ENCODE measurements around the gene TCFL5.
"Not testable (repeated sequence)": the region's sequence is repeated elsewhere in the genome, so short reads cannot be mapped to it uniquely, and the experiment has no call there.

Gene TCFL5

DNA sequence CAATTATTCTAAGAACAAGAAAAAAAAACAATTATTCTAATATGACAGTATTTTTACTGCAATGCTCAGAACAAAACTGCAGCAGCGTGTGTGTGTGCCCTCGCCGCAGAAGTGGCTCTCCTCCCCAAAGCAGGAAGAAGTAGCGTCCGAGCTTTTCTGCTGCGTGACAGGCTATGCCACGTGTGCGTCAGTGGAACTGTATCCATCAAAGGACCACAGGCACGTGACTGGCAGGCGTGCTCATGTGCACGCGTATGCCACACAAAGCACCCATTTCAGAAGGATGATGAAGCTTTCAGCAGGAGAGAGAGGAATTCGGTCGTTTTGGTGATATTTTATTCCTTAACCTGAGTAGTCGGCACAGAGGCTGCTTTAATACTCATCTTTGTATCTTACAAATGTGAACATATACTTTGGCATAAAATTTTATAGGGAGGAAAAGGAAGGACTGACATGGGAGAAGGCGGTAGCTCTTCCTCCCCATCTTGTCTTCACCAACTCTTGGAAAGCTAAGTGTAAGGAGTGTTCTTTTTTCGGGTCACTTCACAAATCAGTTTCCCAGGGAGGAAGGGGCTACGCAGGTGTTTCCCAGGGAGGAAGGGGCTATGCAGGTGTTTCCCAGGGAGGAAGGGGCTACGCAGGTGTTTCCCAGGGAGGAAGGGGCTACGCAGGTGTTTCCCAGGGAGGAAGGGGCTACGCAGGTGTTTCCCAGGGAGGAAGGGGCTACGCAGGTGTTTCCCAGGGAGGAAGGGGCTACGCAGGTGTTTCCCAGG, 3.4 kb downstream of the TCFL5 start:
- no peaks in the 10 kb centered on the region for H3K27me3 Mint-ChIP-seq
- H3K36me3 Mint-ChIP-seq = peaks cover 8% of the 10 kb centered on the region
- no peaks in the 10 kb centered on the region for H3K9me3 Mint-ChIP-seq (ENCODE audit: low read depth)
- H3K27ac Mint-ChIP-seq = no peak overlapping the region
- H3K4me3 Mint-ChIP-seq = no peak overlapping the region
- H3K4me1 Mint-ChIP-seq (ENCODE audit: low read depth) = peaks cover 24% of the 10 kb centered on the region

DNA sequence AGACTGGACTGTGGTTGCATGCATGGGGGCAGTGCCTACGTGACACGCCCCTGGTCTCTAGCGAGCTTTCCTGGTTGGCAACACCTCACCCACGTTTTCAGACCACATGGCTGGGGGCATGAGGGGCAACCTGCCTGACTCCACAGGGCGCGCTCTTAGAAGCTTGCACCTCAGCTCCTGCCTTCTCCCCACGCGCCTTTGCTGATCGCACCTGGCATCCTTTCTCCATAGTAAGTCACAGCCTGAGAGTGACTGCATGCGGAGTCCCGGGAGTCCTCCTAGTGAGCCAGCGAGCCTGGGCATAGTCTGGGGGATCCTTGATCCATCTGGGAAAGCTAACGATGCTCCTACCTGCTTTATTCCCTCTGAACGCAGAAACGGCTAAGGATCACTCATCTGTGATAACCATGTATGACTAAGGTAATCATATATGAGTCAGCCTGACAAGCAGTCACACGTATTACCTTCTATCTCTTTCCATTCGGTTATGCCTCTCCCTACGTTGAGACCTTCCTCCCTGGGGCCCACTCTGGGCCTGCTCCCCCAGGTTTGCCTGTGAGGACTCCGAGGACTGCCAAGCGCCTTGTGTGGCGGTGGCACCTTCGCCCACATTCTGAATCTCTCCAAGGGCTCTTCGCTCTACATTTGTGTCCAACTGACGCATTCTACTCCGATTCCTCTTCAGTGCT, 4.5 kb downstream of the TCFL5 start:
- H3K36me3 Mint-ChIP-seq = peaks cover 11% of the 10 kb centered on the region
- no peak overlapping the region for H3K27ac Mint-ChIP-seq
- H3K4me1 Mint-ChIP-seq (ENCODE audit: low read depth) = peaks cover 20% of the 10 kb centered on the region
- no peaks in the 10 kb centered on the region for H3K27me3 Mint-ChIP-seq
- no peaks in the 10 kb centered on the region for H3K9me3 Mint-ChIP-seq (ENCODE audit: low read depth)
- no peak overlapping the region for H3K4me3 Mint-ChIP-seq

DNA sequence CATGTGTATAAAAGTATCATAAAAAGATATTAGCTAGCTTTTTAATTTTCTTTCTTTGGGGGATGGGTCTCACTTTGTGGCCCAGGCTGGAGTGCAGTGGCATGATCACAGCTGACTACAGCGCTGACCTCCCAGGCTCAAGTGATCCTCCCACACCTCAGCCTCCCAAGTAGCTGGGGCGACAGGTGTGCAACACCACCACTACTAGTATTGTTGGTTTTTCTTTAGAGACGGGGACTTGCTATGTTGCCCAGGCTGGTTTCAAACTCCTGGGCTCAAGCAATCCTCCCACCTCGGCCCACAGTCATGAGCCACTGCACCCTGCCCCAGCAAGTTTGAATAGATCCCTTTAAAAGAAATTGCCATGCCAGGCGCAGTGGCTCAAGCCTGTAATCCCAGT, 6.5 kb downstream of the TCFL5 start:
- no peak overlapping the region for H3K27ac Mint-ChIP-seq
- peaks cover 13% of the 10 kb centered on the region for H3K4me1 Mint-ChIP-seq (ENCODE audit: low read depth)
- H3K27me3 Mint-ChIP-seq = no peaks in the 10 kb centered on the region

DNA sequence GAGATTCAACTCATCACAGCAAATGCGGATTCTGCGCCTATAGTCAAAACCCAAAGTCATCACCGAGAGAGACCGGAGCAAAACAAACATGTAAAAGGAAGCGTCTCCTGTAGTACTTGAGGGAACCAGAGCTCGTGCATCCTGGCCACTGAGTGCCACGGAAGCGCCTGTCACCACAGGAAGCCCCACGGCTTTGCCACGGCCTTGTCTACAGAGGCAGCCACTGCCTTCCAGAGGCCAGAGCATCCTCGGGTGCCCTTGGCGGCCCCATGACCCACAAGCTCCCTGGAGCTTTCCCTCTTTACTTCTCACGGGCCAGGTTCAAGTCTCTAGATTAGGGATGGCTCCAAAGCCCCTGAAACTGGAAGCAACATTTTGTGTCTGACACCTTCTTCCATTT, 7.5 kb downstream of the TCFL5 start:
- Mint-ChIP-seq H3K4me3 (no peak overlapping the region), H3K9me3 (ENCODE audit: low read depth) (no peaks in the 10 kb centered on the region), H3K27me3 (no peaks in the 10 kb centered on the region), H3K4me1 (ENCODE audit: low read depth) (peaks cover 6% of the 10 kb centered on the region), H3K27ac (no peak overlapping the region), H3K36me3 (peaks cover 16% of the 10 kb centered on the region)

More for the DNA sequence above, 6.5 kb downstream of the TCFL5 start:
- no peak overlapping the region for H3K4me3 Mint-ChIP-seq
- H3K9me3 Mint-ChIP-seq (ENCODE audit: low read depth) = no peaks in the 10 kb centered on the region
- H3K36me3 Mint-ChIP-seq = peaks cover 13% of the 10 kb centered on the region

DNA sequence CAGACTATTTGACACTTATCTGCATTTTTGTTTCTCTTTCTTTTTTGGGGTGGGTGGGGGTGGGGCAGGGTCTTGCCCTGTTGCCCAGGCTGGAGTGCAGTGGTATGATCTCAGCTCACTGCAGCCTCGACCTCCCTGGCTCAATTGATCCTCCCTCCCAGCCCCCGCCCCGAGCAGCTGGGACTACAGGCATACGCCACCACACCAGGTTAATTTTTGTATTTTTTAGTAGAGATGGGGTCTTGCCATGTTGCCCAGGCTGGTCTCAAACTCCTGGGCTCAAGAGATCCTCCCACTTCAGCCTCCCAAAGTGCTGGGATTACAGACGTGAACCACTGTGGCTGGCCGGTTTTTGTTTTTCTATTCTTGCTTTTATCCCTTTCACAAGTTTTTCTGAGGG, 8.3 kb downstream of the TCFL5 start:
- H3K9me3 Mint-ChIP-seq (ENCODE audit: low read depth); H3K27me3 Mint-ChIP-seq; H3K4me1 Mint-ChIP-seq (ENCODE audit: low read depth); H3K27ac Mint-ChIP-seq; H3K4me3 Mint-ChIP-seq: not testable (repeated sequence)
- H3K36me3 Mint-ChIP-seq = peaks cover 16% of the 10 kb centered on the region

DNA sequence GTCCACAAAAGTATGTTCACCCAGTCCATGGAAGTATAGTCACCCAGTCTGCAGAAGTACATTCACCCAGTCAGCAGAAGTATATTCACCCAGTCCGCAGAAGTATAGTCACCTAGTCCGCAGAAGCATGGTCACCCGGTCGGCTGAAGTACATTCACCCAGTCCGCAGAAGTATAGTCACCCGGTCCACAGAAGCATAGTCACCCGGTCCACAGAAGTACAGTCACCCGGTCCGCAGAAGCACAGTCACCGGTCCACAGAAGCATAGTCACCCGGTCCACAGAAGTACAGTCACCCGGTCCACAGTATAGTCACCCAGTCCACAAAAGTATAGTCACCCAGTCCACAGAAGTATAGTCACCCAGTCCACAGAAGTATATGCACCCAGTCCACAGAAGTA, 8.8 kb downstream of the TCFL5 start:
- no peak overlapping the region for H3K4me3 Mint-ChIP-seq
- no peaks in the 10 kb centered on the region for H3K4me1 Mint-ChIP-seq (ENCODE audit: low read depth)
- no peaks in the 10 kb centered on the region for H3K9me3 Mint-ChIP-seq (ENCODE audit: low read depth)
- no peaks in the 10 kb centered on the region for H3K27me3 Mint-ChIP-seq
- peaks cover 13% of the 10 kb centered on the region for H3K36me3 Mint-ChIP-seq
- no peak overlapping the region for H3K27ac Mint-ChIP-seq

DNA sequence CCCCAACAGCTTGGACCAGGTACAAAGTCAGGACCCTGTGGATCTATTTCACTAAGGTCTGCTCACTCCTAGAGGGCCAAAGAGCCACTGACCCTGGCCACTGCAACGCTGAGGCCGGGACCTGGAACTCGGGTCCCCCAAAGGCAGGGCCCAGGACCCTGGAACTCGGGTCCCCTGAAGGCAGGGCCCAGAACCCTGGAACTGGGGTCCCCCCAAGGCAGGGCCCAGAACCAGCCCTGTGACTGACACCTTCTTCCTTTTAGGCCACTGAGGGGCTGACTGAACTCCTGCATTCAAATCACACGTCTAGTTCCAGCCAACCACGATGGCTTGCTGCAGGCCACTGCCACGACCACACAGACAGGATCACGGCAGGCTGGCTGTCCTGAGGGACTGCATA, 9.4 kb downstream of the TCFL5 start:
- Mint-ChIP-seq H3K9me3 (ENCODE audit: low read depth) (no peaks in the 10 kb centered on the region), H3K27me3 (no peaks in the 10 kb centered on the region), H3K27ac (no peak overlapping the region), H3K36me3 (peaks cover 13% of the 10 kb centered on the region), H3K4me3 (no peak overlapping the region), H3K4me1 (ENCODE audit: low read depth) (no peaks in the 10 kb centered on the region)

DNA sequence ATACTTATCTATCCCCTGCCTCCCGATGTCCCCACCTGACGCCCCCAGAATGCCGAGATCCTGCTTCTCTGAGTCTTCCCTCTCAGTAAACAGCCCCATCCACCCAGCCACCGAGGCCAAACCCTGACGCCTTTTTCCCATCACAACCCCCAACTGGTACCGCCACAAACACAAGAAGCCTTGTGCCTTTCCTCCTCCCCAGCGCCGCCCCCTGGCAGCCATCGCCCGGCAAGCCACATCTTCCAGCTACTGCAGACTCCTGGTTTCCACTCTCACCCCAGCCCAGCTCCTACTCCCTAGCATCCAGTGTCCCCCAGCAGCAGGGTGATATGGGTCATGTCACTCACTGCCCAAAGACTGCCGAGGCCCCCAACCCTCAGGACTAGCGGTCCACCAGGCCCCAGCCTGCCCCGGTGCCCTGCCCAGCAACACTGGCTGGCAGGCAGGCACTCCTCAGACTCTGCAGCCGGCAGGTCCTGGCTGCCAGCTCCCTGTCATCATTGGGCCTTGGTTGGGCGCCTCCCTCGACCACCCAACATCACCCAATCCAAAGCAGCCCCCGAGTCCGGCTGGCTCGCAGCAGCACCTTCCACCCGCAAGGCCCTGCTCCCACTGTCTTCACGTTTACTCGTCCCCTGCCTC, 11.2 kb downstream of the TCFL5 start:
- H3K27ac Mint-ChIP-seq = no peak overlapping the region

DNA sequence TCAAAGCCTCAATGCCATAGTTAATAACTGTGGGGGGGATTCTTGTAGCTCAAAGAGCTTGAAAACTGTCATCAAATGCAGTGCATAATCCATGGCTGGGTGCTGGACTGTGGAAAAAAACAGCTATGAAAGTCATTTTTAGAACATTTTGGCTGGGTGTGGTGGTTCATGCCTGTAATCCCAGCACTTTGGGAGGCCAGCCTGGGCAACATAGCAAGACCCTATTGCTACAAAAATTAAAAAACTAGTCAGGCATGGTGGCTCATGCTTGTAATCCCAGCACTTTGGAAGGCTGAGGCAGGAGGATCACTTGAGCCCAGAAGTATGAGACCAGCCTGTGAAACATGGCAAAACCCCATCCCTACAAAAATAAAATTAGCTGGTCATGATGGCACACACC, 12.2 kb downstream of the TCFL5 start:
- H3K9me3 Mint-ChIP-seq (ENCODE audit: low read depth) = no peaks in the 10 kb centered on the region
- H3K27me3 Mint-ChIP-seq = no peaks in the 10 kb centered on the region
- H3K36me3 Mint-ChIP-seq = peaks cover 10% of the 10 kb centered on the region
- no peaks in the 10 kb centered on the region for H3K4me1 Mint-ChIP-seq (ENCODE audit: low read depth)
- no peak overlapping the region for H3K27ac Mint-ChIP-seq
- H3K4me3 Mint-ChIP-seq = no peak overlapping the region

More for the DNA sequence above, 11.2 kb downstream of the TCFL5 start:
- Mint-ChIP-seq H3K27me3 (no peaks in the 10 kb centered on the region), H3K4me3 (no peak overlapping the region), H3K36me3 (peaks cover 12% of the 10 kb centered on the region), H3K4me1 (ENCODE audit: low read depth) (no peaks in the 10 kb centered on the region), H3K9me3 (ENCODE audit: low read depth) (no peaks in the 10 kb centered on the region)

DNA sequence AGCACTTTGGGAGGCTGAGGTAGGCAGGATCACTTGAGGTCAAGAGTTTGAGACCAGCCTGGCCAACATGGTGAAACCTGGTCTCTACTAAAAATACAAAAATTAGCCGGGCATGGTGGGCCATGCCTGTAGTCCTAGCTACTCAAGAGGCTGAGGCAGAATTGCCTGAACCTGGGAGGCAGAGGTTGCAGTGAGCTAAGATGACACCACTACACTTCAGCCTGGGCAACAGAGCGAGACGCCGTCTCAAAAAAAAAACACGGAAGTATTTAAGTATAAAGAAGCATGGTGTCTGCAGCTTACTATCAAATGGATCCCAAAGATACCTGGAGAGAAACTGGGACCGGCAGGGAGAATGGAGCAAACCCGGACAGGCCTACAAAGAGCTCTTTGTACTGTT, 12.7 kb downstream of the TCFL5 start:
- not testable (repeated sequence) for H3K27ac Mint-ChIP-seq; H3K9me3 Mint-ChIP-seq (ENCODE audit: low read depth); H3K27me3 Mint-ChIP-seq; H3K4me1 Mint-ChIP-seq (ENCODE audit: low read depth); H3K4me3 Mint-ChIP-seq
- H3K36me3 Mint-ChIP-seq = peaks cover 13% of the 10 kb centered on the region

DNA sequence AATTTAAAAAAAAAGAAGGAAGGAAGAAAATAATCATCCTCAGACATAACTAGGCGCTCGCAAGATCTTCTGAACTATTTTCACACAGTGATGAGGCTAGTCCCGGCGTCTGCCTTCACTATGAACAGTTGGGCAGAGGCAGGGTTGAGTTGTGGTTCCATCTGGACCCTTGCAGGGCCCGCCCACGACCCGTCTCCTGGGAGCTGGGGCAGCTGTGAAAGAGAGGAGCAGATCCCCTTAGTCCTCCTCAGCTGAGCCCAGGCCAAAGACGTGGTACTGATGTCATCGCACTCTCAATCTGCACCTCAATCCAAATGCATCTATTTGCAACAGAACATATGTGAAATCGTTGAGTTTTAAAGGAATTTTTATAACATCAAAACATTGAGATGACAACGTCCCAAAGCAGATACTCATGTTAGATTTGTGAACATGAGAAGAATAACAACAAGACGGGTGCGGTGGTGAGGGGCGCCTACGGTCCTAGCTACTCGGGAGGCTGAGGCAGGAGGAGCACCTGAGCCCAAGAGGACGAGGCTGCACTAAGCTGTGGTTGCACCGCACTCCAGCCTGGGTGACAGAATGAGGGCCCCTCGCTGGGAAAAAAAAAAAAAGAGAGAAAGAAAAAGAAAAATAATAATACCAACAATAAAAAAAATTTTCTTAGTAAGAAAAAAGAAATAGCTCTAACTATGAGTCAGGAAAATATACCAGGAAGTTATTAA, 15.3 kb downstream of the TCFL5 start:
- Mint-ChIP-seq H3K4me3 (no peak overlapping the region), H3K36me3 (peaks cover 8% of the 10 kb centered on the region), H3K27ac (no peak overlapping the region), H3K4me1 (ENCODE audit: low read depth) (no peaks in the 10 kb centered on the region), H3K9me3 (ENCODE audit: low read depth) (no peaks in the 10 kb centered on the region), H3K27me3 (no peaks in the 10 kb centered on the region)

DNA sequence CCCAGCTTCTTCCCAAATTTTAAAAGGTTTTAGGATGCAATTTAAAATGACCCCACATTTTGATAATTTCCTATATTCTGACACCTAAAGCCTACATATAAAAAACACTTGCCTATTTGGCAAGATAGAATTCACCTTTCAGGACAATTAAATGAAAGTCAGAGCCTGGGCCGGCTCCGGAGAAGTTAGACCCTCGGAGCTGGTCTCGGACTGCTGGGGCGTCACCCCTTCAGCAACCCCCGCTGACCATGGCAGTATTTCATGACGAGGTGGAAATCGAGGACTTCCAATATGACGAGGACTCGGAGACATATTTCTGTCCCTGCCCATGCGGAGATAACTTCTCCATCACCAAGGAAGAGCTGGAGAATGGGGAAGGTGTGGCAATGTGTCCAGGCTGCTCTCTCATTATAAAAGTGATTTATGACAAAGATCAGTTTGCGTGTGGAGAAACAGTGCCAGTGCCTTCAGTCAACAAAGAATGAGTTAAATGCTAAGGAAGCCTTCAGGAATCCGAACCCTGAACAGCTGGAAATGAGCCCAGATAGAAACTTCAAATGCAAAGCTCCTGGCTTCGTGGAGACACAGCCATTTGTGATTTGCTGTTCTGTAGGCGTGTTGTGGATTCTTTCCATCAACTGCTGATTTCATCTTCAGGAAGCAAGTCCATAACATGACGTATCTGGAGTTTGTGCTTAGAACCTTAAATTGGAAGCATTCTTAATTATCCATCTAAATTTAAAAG, 16.0 kb downstream of the TCFL5 start:
- H3K27me3 Mint-ChIP-seq = no peaks in the 10 kb centered on the region
- no peak overlapping the region for H3K27ac Mint-ChIP-seq
- peaks cover 8% of the 10 kb centered on the region for H3K36me3 Mint-ChIP-seq
- H3K9me3 Mint-ChIP-seq (ENCODE audit: low read depth) = no peaks in the 10 kb centered on the region
- no peak overlapping the region for H3K4me3 Mint-ChIP-seq
- H3K4me1 Mint-ChIP-seq (ENCODE audit: low read depth) = no peaks in the 10 kb centered on the region

DNA sequence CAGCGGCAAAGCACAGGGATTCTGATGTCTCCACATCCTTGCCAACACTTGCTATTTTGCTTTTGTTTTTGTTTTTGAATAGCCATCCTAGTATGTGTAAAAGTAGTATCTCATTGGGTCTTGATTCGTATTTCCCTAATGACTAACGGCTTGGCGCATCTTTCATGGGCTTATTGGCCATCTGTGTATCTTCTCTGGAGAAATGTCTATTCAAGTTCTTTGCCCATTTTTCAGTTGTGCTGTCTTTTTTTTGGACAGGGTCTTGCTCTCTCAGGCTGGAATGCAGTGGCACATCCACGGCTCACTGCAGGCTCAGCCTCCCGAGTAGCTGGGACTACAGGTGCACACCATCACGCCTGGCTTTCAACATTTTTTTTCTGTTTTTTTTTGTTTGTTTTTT, 17.4 kb downstream of the TCFL5 start:
- Mint-ChIP-seq H3K36me3 (peaks cover 4% of the 10 kb centered on the region), H3K4me1 (ENCODE audit: low read depth) (no peaks in the 10 kb centered on the region), H3K27ac (no peak overlapping the region), H3K9me3 (ENCODE audit: low read depth) (no peaks in the 10 kb centered on the region), H3K4me3 (no peak overlapping the region), H3K27me3 (no peaks in the 10 kb centered on the region)

DNA sequence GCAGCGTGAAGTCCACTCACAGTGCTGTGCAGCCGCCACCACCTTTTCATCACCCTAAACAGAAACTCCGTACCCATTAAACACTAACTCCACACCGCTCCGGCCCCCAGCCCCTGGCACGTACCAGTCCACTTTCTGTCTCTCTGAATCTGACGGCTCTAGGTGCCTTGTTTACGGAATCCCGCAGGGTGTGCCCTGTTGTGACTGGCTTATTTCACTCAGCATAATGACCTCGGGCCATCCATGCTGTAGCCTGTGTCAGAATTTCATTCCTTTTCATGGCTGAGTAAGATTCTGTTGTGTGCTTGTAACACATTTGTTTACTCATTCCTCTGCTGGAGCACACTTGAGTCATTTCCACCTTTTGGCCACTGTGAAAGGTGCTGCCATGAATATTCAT, 18.0 kb downstream of the TCFL5 start:
- no peaks in the 10 kb centered on the region for H3K27me3 Mint-ChIP-seq
- H3K36me3 Mint-ChIP-seq = peaks cover 4% of the 10 kb centered on the region
- no peaks in the 10 kb centered on the region for H3K9me3 Mint-ChIP-seq (ENCODE audit: low read depth)
- no peak overlapping the region for H3K27ac Mint-ChIP-seq
- H3K4me1 Mint-ChIP-seq (ENCODE audit: low read depth) = no peaks in the 10 kb centered on the region
- no peak overlapping the region for H3K4me3 Mint-ChIP-seq

Measured in activated naive CD8-positive, alpha-beta T cell (primary cell).